Mononuclear cell (primary cell): ENCODE data around the gene SMARCA5. TPM values are rescaled to one million over a fixed set of nuclear protein-coding genes. Genes with fewer than 3 reads are reported as not detected.
A peak's percentile ranks its signal among the peaks of the same experiment; 100 is the strongest.

Source experiments
- H3K27me3 ChIP-seq: 2 replicates; pipeline ENCODE4 v1.6.0; 2011; ENCODE audit warnings: low read length, control low read depth; ENCODE audit not compliant: insufficient read depth
- H3K4me1 ChIP-seq: 2 replicates; pipeline ENCODE4 v1.5.1; 2011; ENCODE audit warnings: mild to moderate bottlenecking, low read length, control low read depth; ENCODE audit not compliant: insufficient read depth
- H3K4me3 ChIP-seq: 2 replicates; pipeline ENCODE4 v1.5.1; 2011; ENCODE audit warnings: mild to moderate bottlenecking, low read length, moderate library complexity
- H3K9me3 ChIP-seq: 2 replicates; pipeline ENCODE4 v1.5.1; 2011; ENCODE audit warnings: low read depth, mild to moderate bottlenecking, control low read depth, low read length
- total RNA-seq: library from RNA; depleted of rRNA; stranded (reverse); fragments of >200 nt; gene quantifications from one replicate; pipeline ENCODE4 v1.2.3, GENCODE V29; 2012

The SMARCA5 gene
- 86.8 TPM for total RNA-seq

DNA sequence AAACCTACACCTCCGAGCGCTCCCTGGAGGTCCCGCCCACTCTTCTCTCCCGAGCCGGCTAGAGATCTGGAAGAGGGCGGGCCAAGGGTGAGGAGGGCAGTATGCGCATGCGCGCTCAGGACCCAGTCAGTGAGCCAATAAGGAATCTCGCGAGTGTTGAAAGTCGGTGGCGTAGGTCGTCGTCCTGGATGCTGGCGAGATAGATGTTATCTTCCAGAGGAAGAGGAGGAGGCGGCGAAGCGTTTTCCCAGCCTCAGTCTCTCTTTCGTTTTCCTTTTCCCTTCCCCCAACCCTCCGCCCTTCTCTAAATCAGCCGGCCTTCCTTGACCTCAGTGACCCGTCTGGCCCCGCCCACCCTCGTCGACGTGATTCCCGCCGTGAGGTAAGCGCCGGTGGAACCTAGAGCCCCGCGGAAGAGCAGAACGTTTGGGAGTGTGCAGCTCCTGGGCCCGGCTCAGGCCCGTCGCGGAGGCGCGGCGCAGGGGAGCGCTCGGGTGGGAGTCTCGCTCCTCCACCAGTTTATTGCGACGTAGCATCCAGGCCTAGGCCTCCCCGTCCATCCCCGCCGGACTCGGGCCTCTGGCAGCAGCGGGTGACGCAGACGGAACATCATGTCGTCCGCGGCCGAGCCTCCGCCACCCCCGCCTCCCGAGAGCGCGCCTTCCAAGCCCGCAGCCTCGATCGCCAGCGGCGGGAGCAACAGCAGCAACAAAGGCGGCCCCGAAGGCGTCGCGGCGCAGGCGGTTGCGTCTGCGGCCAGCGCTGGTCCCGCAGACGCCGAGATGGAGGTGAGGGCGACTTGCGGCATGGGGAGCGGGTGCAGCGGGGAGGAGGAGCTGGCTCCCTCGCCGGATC lies at the start of gene SMARCA5:
Gene SMARCA5 (plus strand): TSS at position 389 of the 855 bp plus-strand sequence. CDS start 223 bp downstream, at position 612.
- Histone ChIP-seq H3K27me3 (no peaks in the 10 kb centered on the region), H3K9me3 (no peaks in the 10 kb centered on the region)

DNA sequence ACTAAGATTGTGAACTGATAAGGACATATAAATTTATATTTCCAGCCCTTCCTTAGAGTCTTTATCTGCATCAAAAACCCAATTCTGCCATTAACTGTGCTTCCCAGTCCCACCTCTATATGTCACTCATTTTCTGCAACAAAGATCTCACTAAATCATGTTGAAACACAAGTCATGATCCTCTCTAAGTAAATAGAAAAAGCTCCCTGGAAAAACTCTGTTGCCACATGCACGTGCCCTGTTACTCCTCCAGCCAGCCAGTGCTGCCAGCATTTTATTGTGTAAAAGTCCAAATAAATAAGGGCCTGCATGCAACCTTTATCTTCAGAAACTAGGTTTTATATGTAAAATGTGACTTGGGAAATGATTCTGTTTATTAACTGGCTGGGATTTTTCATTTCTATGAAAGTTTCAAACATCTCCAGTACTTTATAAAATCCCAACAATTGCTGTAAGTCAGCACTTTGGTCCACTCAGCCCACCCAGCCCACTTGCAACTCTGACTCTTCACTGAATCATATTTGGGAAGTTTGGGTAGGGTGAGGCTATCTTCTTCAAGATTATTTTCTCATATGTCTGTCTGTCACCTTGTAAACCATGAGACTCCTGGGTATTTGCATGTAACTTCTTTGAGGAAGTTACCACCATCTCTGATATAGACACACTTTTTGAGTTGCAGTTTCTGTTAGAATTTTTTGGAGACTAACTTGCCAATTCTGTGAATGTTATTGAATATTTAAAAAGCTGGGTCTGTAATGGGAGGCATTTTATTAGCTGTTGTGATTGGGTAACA lies 40.0 kb upstream of the SMARCA5 start:
- no peak overlapping the region for H3K4me3 ChIP-seq
- H3K4me1 ChIP-seq, result no peaks in the 10 kb centered on the region
- H3K9me3 ChIP-seq, result no peaks in the 10 kb centered on the region
- H3K27me3 ChIP-seq, result no peaks in the 10 kb centered on the region

More for the DNA sequence above, at the start of gene SMARCA5:
- peaks cover 23% of the 10 kb centered on the region for H3K4me1 ChIP-seq
- H3K4me3 ChIP-seq, result peak within 1 kb of the TSS; percentile 85

- Histone ChIP-seq H3K4me3 (no peak overlapping the region), H3K27me3 (no peaks in the 10 kb centered on the region), H3K9me3 (no peaks in the 10 kb centered on the region), H3K4me1 (no peaks in the 10 kb centered on the region)
These were observed 36.0 kb upstream of the SMARCA5 start for GRCh38 chr4:143477487-143477886.

DNA sequence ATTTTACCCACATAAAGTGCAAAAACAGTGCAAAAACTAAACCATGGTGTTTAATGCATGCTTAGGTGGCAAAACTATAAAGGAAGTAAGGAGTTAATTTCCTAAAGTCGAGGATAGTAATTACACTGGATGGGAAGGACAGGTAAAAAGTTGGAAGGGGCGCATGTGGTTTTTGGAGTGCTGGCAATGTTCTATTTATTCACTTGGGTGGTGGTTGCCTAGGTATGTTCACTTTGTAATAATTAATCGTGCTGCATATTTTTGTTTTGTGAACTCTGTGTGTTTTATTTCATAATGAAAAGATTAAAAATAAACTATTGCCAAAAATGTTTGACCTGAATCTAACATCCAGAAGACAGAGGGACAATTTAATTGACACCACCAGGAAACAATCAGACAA lies 32.1 kb upstream of the SMARCA5 start:
- Histone ChIP-seq H3K4me1 (no peaks in the 10 kb centered on the region), H3K9me3 (no peaks in the 10 kb centered on the region), H3K4me3 (no peak overlapping the region), H3K27me3 (no peaks in the 10 kb centered on the region)

GRCh38 chr4:143482840-143483239 lies 30.7 kb upstream of the SMARCA5 start:
- H3K9me3 ChIP-seq, result no peaks in the 10 kb centered on the region
- H3K27me3 ChIP-seq, result no peaks in the 10 kb centered on the region
- no peak overlapping the region for H3K4me3 ChIP-seq
- H3K4me1 ChIP-seq, result no peaks in the 10 kb centered on the region

- Histone ChIP-seq H3K27me3 (no peaks in the 10 kb centered on the region), H3K4me1 (no peaks in the 10 kb centered on the region), H3K4me3 (no peak overlapping the region), H3K9me3 (no peaks in the 10 kb centered on the region)
These were observed 27.2 kb upstream of the SMARCA5 start for GRCh38 chr4:143486314-143486713.

DNA sequence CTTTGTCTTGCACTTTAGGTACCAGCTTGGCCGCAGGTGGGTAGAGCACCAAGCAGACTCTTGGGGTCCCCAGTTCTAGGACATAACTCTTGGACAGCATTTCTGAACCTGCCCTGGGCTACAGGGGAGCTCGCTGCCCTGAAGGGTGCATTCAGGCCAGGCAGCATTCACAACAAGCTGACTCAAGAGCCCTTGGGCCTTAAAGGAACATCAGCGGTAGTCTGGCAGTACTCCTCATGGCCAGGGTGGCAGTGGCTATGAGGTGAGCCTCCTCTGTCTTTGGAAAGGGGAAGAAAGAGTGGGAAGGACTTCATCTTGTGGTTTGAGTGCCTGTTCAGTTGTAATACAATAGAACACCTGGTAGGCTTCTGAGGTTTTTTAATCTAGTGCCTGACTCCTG lies 24.8 kb upstream of the SMARCA5 start:
- H3K9me3 ChIP-seq, result no peaks in the 10 kb centered on the region
- no peaks in the 10 kb centered on the region for H3K27me3 ChIP-seq
- no peaks in the 10 kb centered on the region for H3K4me1 ChIP-seq
- no peak overlapping the region for H3K4me3 ChIP-seq

DNA sequence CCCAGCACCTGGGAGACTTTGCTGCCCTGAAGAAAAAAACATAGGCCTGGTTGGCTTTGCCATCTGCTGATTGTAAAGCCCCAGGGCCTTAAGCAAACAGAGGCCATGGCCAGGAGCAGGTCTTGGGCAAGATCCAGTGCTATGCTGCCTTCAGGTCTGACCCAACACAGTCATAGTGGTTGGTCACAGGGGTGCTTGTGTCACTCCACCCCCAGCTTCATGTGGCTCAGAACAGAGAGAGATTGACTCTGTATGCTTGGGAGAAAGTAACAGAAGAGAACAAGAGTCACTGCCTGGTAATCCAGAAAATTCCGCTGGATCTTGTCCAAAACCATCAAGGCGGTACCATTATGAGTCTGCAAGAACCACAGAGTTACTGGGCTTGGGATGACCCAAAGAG lies 24.4 kb upstream of the SMARCA5 start:
- no peaks in the 10 kb centered on the region for H3K9me3 ChIP-seq
- H3K4me3 ChIP-seq, result no peak overlapping the region
- H3K27me3 ChIP-seq, result no peaks in the 10 kb centered on the region
- H3K4me1 ChIP-seq, result no peaks in the 10 kb centered on the region

DNA sequence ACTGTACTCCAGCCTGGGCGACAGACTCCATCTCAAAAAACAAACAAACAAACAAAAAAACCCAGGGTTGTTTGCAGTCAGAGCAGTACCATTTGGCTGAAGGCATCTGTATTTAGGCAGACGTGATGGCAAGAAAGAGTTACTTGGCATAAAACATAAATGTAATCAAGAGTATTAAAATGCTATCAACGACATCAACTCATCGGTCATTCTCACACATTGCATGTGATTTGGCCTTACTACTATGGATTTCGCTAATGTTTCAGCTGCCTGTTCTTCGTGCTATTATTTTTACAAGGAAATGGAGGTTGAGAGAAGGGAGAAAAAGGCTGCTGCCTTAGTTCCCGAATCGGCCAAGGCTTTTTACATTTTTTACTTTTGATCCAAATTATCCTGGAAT lies 15.5 kb upstream of the SMARCA5 start:
- H3K9me3 ChIP-seq, result no peaks in the 10 kb centered on the region
- H3K27me3 ChIP-seq, result no peaks in the 10 kb centered on the region
- no peaks in the 10 kb centered on the region for H3K4me1 ChIP-seq
- H3K4me3 ChIP-seq, result no peak overlapping the region

DNA sequence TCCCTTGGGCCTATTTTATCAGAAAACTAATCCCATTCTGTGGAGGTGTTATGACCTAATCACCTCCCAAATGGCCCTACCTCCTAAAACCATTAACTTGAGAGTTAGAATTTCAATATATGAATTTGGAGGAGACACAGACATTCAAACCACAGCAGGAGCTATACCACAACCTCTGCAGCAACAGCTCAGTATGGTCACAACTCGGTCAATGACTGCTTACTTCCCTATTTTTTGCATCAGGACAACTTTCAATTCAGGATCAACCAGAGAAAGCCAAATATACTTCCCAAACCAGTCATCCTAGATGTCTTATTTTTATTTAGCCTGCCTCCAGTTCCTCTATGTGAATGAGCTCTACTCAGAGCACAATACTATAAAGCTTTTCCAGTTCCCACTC lies 11.3 kb upstream of the SMARCA5 start:
- Histone ChIP-seq H3K27me3 (no peaks in the 10 kb centered on the region), H3K9me3 (no peaks in the 10 kb centered on the region), H3K4me1 (no peaks in the 10 kb centered on the region), H3K4me3 (no peak overlapping the region)

DNA sequence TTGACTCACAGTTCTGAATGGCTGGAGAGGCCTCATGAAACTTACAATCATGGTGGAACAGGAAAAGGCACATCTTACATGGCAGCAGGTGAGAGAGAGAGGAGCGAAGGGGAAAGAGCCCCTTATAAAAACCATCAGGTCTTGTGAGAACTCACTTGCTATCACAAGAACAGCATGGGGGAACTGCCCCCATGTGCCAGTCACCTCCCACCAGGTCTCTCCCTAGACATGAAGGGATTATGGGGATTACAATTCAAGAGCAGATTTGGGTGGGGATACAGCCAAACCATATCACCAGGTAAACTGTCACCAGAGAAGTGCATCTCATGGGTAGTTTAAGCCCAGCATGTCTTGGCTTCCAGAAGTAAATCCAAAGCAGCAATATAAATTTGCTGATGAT lies 7.5 kb upstream of the SMARCA5 start:
- Histone ChIP-seq H3K9me3 (no peaks in the 10 kb centered on the region), H3K4me1 (no peaks in the 10 kb centered on the region), H3K4me3 (no peak overlapping the region), H3K27me3 (no peaks in the 10 kb centered on the region)

GRCh38 chr4:143511906-143512305 lies 1.6 kb upstream of the SMARCA5 start:
- H3K4me3 ChIP-seq, result no peak overlapping the region
- H3K27me3 ChIP-seq, result no peaks in the 10 kb centered on the region
- H3K9me3 ChIP-seq, result no peaks in the 10 kb centered on the region
- peaks cover 23% of the 10 kb centered on the region for H3K4me1 ChIP-seq

DNA sequence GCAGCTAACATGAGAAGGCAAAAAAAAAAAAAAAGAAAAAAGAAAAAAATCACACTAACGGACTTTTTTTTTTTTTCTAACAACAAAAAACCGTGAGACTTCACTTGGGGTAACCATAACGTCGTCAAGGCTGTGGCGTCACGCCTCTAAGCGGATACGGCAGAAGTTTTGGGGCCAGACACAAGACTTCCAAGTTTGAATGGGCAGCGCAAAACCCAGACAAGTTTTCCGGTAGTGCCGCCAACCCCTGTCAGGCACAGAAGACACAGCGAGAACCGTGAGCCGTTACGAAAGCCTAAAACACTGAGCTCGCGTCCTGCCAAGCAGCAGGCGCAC lies 556 bp upstream of the SMARCA5 start:
- Histone ChIP-seq H3K4me3 (peak overlapping the region; percentile 85), H3K4me1 (peaks cover 23% of the 10 kb centered on the region), H3K9me3 (no peaks in the 10 kb centered on the region), H3K27me3 (no peaks in the 10 kb centered on the region)

- H3K4me3 ChIP-seq, result peak overlapping the region; percentile 85
- H3K27me3 ChIP-seq, result no peaks in the 10 kb centered on the region
- H3K4me1 ChIP-seq, result peaks cover 23% of the 10 kb centered on the region
- no peaks in the 10 kb centered on the region for H3K9me3 ChIP-seq
These were observed 630 bp downstream of the SMARCA5 start for GRCh38 chr4:143514169-143514495.

DNA sequence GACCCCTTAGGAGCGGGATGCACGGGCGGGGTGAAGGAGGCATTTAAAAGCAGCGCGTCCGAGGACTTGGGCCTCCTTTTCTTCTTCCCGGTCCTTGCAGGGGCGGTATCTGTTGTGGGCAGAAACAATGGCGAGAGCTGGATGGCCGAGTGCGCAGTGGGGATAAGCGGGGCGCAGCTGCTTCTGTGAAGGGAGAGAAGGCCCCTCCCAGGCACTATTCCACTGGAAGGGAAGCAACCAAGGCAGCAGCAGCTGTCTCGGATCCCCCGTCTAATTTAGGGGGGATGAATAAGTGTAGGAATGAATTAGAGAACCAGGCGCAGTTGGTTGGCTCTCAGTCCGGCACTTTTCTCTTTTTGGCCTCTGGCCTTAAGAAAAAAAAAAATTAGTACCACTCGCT lies 995 bp downstream of the SMARCA5 start:
- H3K27me3 ChIP-seq, result no peaks in the 10 kb centered on the region
- peak overlapping the region; percentile 85 for H3K4me3 ChIP-seq
- peaks cover 23% of the 10 kb centered on the region for H3K4me1 ChIP-seq
- no peaks in the 10 kb centered on the region for H3K9me3 ChIP-seq

DNA sequence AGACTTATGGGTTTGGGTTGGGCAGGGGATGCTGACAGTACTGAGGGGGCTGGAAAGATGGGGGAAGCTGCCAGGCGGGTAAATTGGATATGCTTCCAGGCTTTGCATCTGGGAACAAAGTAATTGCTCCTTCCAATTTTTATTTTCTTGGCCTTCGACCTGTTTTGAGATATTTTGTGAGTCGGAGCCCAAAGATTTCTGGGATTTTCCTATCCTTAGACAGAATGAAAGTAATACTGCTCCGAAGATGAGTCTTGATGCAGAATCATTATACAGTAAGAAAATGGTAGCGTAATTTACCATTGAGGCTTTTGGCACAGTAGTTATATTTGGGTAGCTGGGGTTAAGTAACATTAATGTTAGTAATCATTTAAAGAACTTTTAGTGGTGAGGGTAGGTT lies 1.4 kb downstream of the SMARCA5 start:
- no peaks in the 10 kb centered on the region for H3K27me3 ChIP-seq
- H3K4me3 ChIP-seq, result peak overlapping the region; percentile 85
- H3K4me1 ChIP-seq, result peaks cover 23% of the 10 kb centered on the region
- H3K9me3 ChIP-seq, result no peaks in the 10 kb centered on the region
